Retinal pigment epithelial cell (primary cell): ENCODE data around the gene NUAK1.

ENCODE experiments used
- DNase-seq: peaks from one replicate; pipeline ENCODE4 v3.0.0-alpha.2; 2010; ENCODE audit warnings: low read depth
- H3K4me3 ChIP-seq: 2 replicates; pipeline ENCODE4 v1.5.1; 2011; ENCODE audit warnings: mild to moderate bottlenecking, low read length, control low read depth, moderate library complexity
- CTCF ChIP-seq: conservative IDR thresholded peaks from 2 replicates; pipeline ENCODE4 v1.5.1; 2011; ENCODE audit warnings: low read depth, low read length, control low read depth, inconsistent platforms

The NUAK1 gene

GRCh38 chr12:106088246-106088808 lies 50.4 kb downstream of the NUAK1 start:
- no peak for DNase-seq
- TF ChIP-seq CTCF, result no peak
- H3K4me3 ChIP-seq, result no peak overlapping the region

GRCh38 chr12:106086696-106087095 lies 52.1 kb downstream of the NUAK1 start:
- no peak for DNase-seq
- TF ChIP-seq CTCF, result no peak
- no peak overlapping the region for H3K4me3 ChIP-seq

- no peak for DNase-seq
- H3K4me3 ChIP-seq, result no peak overlapping the region
- no peak for TF ChIP-seq CTCF
Measured at GRCh38 chr12:106085213-106085612, 53.5 kb downstream of the NUAK1 start.

- H3K4me3 ChIP-seq, result no peak overlapping the region
- DNase-seq, result no peak
- no peak for TF ChIP-seq CTCF
Measured at GRCh38 chr12:106084759-106085158, 54.0 kb downstream of the NUAK1 start.

GRCh38 chr12:106084014-106084671 lies 54.6 kb downstream of the NUAK1 start:
- H3K4me3 ChIP-seq, result peak overlapping the region; percentile 0
- peak; percentile 90 for DNase-seq
- no peak for TF ChIP-seq CTCF

- TF ChIP-seq CTCF, result no peak
- no peak for DNase-seq
- no peak overlapping the region for H3K4me3 ChIP-seq
Measured at GRCh38 chr12:106082216-106083175, 56.3 kb downstream of the NUAK1 start.

GRCh38 chr12:106081606-106082005 lies 57.1 kb downstream of the NUAK1 start:
- no peak overlapping the region for H3K4me3 ChIP-seq
- no peak for DNase-seq
- no peak for TF ChIP-seq CTCF
